Fibroblast of skin of left quadriceps (primary cell): ENCODE results near the gene TUBB2B.

Experiments
- DNase-seq, 2 experiments: peaks; one replicate each; pipeline ENCODE4 v3.0.0-alpha.2; 2013; ENCODE audit warnings: low read depth in 2 of 2

TUBB2B gene

DNA sequence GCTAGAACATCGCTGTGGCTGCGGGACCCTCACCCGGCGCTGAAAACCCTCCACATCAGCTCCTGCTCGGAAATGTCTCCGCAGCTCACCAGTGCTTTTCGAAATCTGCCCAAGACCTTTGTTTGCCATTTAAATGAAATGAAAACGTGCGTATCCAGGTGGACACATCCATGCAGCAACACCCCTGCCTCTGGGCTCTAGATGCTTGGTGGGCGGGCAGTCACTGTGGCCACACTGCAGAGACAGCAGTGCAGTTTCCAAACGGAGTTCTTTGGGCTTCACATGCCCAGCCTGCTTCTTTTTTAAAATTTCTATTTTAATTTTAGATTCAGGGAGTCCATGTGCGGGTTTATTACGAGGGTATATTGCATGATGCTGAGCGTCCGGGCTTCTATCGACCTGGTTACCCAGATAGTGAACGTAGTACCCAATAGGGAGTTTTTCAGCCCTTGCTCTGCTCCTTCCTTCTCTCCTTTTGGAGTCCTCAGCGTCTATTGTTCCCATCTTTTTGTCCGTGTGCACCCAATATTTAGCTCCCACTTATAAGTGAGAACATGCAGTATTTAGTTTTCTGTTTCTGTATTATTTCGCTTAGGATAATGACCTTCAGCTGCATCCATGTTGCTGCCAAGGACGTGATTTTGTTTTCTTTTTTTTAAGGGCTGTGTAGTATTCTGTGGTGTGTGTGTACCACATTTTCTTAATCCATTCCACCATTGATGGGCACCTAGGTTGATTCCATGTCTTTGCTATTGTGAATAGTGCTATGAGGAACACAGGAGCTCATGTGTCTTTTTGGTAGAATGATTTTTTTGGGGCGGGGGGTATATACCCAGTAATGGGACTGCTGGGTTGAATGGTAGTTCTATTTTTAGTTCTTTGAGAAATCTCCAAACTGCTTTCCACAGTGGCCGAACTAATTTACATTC lies 4.8 kb upstream of the TUBB2B start:
- DNase-seq = no peak

DNA sequence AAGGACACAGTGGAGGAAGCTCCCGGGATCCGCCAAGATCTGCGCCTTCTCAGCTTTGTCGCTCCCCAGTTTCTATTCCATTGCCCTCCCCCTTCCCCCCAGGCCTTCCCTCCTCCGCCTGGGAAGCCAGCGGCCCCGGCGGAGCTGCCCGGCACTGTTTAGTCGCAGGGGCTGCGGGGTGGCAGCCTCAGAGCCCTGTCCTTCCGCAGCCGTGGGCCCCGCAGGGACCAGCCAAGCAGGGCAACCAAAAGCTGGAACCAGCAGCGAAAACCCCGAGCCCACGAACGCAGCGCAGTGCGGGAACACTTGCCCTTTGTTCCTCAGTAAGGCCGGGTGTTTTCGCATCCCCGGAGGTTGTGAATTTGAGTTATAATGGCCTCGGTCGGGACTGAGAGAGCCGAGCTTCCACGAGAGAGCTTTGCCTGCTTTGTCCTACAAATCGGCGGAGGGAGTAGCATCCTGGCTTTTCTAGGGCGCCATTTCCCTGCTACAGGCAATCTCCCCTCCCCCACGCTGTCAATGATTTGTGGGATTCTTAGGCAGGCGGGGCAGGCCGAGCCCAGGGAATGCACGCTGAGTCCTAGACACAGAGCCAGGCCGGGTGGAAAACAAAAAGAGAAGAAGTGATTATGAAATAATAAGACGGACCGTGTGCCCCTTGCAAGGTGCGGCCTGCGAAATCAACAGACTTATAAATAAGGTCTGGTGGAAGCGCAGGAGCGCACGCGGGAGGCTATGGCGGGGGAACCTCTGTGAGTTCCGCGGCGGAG lies 4.0 kb upstream of the TUBB2B start:
- peak; percentile 60 to 70 for DNase-seq

DNA sequence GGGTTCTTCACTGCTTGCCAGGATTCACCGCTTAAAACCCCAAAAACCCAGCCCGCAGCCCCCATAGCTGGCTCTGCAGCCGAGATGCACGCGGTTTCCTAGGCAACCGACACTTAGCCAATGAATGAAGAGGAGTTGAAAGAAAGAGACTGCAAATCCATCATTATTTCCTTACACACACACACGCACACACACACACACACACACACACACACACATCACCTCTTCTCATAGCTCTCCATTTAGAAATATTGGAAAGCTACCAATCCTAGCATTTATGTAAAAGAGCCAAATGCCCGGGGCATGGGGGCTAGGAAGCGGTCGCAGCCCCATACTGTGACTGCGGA lies 3.4 kb upstream of the TUBB2B start:
- DNase-seq = peak in 1 of 2 experiments; percentile 31

DNA sequence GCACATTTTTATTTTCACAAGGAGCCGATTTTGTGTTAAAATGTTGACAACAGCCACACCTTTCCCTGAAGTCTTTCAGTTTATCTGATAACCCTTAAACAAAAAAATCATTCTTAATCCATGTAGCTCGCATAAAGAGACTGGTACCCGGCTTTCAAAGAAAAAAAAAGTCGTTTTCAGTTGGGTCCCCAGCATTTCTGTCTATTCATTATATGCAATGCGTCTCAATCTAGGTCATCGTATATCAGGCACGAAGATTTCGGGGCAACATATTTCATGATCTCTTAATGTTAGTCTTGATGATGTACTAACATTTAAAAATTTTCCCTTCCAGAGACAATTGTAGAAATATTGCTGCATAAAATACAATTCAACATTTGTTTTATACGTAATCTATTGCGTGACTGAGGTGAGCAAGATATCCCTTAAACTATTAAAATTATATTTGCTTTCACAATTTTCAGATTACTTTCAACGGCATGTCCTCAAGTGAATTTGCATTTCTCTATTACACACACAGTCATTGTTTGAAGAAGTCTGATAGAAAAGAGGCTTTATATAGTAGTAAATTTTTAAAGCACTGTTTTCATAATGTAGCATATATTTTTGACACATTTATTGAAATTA lies 2.9 kb upstream of the TUBB2B start:
- DNase-seq = no peak

DNA sequence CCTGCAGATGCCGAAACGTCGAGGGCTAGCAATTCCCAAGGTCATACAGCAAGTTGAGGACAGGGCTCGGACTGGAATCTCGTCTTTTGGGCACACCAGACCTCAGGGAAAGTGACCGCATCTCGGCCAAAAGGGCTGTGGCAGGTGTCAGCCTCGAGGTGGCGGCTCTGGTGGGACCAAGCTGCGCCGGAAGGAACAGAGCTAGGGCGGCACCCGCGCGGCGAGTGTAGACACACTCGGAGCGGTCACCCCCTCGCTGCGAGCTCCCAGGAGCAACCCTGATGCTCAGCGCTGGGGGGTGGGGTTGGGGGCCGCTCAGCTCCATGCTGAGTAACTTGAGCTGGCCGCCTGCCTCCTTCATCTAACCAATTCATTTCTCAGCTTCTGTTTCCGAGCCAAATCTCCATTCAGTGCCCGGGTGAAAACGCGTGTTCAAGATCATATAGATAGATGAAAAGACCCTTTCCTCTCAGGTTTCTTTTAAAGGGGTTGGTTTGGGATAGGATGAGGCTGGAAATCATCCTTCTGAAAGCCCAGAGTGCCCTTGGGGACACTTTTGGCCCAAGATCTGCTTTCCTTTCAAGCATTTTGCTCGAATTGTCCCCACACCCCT lies 2.2 kb upstream of the TUBB2B start:
- no peak for DNase-seq

DNA sequence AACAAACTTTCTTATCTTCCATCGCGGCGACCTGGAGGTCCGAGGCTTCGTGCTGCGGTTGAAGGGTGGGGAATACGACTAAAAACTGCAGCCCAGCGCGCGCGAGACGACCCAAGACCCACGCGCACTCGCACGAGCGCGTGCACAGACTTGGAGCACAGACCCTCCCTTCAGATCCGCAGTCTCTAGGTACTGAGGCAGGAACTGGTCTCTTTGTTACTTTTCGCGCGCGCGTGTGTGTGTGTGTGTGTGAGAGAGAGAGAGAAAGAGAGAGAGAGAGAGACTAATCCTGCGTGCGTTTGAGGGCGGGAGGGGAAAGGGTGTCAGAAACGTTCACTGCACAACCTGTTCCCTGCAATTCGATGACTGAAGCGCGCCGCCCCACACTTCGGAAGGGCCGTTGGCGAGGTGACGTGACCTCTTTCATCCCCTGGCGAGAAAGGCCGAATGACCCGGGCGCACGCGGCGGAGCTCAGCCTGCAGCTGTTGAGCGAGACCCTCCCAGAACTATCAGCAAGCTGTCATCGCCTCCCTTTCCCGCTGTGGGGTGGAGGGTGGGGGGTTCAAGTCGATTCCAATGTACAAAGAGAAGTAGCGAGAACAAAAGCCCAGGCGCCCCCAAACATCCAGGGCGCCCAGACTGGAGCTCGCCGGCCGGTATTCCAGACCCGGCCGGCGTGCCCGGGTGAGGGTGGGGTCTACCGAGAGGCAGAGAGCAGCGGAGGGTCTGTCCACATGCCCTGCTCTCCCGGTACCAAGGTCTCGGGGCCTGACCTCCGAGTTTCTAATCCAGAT lies 1.5 kb upstream of the TUBB2B start:
- no peak for DNase-seq

DNA sequence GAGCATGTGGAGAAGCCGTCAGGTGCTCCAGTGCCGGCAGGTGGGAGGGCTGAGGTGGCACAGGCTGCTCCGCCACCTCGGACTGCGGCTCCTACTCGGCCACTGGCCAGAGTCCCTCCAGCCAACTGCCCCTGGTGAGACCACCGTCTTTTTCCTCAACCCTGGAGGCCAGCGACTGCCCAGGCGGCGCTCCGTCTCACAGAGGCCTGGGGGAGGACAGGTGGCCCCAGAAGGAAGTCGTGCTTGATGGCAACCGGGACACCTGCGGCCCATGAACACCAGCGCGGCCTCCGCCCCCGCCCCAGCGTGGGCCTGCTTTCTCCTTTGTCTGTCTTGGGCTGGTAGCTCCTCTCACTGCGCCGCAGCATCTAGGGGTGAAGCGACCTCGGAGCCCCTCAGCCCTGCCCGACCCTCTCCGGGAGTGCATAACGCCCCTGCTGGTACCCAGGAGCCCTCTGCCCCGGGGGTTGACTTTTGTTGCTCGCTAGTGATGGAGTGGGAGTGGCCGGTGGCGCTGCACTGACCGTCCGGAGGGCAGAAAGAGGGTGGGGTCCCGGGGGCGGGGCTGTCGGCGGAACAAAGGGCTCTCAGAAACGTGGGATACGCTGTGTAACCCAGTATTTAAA lies 706 bp upstream of the TUBB2B start:
- no peak for DNase-seq

DNA sequence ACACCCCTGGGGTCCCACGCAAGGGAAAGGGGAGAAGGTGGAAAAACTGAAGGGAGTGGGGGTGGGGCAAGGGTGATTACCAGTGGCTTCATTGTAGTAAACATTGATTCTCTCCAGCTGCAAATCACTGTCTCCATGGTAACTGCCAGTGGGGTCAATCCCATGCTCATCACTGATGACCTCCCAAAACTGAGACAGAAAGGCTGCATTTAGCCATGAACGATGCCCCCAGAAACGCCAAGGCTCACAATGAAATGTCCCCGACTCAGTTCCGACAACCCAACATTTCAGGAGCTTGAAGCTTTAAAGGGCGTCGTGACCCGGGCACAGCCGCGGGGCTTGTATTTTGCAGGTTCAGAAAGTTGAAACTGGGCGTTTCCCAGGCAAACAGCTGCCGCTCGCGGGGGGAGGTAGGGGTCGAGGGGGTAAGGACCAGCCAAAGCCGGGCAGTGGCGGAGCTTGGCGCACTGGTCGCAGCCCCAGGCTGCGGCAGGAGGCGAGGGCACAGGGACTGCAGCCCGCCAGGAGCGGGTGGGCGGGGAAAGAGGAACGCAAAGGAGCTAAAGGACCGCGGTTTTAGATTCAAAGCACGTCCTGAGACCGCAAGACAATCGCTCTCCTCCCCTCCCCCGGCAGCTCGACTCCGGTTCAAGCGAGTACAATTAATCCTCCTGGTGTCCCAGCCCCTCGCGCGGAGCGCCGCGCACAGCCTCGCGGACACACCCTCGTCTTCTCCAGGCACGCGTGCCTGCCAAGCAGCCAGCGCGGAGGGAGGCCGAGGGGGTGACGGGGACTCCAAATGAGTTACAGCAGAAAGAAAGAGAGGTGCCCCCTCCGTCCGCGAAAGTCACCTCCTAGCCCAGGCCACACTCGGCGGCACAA lies 731 bp downstream of the TUBB2B start:
- no peak for DNase-seq

DNA sequence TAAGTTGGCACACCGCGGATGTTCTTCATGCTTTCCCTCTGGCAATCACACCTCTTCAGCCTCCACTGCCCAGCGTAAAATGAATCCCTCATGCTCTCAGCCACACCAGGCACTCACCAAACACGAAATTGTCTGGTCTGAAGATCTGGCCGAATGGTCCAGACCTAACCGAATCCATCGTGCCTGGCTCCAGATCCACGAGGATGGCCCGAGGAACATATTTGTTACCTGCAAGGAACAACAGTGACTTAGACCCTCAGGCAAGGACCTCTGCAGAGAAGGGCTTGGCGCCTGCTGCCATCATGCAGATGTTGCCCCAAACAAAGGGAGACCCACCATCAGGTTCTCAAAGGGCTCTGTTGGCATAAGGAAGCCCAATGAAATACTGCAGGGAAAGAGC lies 1.4 kb downstream of the TUBB2B start:
- DNase-seq = no peak

DNA sequence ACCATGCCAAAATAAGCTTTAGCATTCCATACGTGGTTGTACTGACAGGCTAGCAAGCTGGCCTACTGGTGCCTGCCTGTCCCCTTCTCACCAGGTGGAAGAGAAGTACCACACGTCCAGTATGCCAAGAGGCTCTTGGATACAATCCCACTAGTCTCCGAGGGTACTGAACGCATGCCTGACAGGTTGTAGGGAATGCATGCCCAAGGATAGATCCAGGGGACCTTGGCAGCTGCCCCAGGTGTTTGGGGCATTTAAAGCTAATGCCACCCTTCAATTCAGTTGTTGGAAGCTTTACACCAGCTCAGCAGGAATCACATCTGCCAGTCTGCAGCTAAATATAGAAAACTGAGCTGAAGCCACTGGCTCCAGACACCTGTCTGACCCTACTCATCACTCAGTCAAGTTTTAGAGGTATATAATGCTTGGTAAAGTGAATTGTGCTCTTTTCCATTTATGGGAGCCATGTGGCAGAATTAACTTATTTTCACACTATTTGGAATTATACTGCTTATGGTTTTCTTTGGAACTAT lies 4.9 kb downstream of the TUBB2B start:
- no peak for DNase-seq

DNA sequence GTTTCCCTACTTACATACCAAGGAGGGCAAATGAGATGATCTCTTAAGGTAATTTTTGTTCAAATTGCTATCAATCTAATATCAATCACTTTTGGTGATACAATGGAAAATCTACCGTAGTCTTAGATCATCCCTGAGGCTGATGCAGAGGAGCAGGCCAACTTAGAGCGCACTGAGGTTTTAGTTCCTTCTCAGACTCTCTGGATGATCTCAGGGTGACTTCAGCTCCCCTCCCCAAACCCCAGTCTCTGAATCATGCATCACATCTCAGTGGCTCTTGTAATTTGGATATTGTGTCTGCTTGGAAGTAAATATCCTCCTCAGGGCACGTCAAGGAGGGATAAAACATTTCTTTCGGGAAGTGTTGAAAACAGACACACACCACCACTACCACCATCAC lies 5.9 kb downstream of the TUBB2B start:
- no peak for DNase-seq

DNA sequence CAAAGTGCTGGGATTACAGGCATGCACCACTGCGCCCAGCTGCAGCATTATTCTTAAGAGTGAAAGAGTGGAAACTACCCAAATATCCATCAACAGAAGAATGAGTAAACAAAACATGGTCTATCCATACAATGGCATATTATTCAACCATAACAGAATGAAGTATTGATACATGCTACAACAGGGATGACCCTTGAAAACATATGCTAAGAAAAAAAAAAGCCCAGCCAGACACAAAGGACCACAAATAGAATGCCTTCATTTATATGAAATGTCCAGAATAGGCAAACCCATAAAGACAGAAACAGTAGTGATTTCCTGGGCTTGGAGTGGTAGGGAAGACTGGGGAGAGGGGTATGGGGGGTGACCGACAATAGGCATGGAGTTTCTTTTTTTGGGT lies 7.1 kb downstream of the TUBB2B start:
- DNase-seq = no peak

DNA sequence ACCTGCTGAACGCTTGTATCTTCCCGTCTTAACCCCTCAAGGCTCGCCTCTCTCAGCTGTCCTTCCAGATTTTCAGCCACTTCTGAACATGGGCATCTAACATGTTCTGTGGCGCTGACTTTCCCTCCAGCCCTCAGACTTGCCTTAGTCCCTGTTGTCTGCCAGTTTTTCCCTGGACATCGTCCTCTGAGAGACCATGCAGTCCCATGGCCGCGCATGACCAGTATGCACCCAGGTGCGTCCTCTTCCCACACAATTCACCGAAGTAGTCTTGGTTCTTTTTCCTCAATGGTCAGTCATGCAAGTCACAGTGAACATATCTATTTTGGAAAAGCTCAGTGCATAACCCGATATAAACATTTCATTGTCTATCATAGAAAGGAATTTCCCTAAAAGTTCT lies 9.2 kb downstream of the TUBB2B start:
- no peak for DNase-seq

DNA sequence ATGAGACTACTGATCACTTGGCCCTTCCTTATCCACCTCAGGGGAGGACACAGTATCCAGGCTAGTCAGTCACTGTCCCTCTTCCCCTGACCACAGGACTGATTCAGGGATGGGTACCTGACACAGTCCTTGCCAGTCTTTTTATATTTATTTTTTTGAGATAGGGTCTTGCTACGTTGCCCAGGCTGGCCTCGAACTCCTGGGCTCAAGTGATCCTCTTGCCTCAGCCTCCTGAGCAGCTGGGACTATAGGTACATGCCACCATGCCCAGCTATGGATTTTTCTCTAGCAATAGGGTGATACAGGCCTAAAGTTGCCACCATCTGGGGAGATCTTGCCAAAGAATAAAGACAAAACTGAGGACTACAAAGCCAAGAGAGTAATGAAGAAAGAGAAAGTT lies 10.2 kb downstream of the TUBB2B start:
- no peak for DNase-seq

DNA sequence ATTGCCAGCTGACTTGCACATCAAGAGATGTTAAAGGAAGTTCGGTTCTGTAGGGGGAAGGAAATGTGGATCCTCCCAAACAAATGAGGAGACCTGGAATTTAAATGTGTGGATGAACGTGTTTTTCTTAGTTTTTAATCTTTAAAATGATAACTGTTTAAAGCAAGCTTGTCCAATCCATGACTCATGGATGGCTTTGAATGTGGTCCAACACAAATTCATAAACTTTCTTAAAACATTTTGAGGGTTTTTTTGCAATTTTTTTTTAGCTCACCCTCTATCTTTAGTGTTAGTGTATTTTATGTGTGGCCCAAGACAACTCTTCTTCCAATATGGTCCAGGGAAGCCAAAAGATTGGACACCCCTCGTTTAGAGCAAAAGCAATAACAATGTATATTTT lies 12.6 kb downstream of the TUBB2B start:
- DNase-seq = no peak

DNA sequence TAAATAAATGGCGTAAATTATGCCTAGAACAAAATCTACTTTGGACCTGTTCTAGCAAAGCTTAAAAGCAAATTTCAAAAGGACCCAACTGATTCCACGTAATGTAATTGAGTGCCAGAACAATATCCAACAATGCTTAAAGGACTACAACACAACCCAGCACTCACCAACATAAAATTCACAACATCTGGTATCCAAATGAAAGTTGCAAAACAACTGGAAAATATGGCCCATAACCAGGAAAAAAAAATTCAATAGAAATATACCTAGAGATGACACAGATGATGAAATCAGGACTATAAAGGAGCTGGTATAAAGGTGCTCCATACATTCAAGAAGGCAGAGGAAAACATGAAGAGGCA lies 14.1 kb downstream of the TUBB2B start:
- no peak for DNase-seq

DNA sequence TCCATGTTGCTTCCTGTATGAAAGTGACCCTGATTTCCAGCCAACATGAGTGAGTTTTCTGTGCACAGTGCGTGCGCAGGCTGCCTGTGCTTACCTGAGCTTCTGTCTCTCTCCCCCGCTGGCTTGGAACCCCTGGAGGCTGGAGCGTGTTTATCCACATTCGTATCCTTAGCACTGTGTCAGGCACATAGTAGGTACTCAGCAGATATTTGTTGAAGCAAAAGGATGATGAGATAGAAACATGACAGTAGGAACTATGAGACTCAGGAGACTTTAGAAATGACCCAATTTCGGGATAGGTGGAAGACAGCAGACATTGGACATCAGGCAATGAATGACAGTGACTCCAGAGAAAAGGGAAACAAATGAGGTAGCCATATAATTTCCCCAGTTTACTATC lies 15.2 kb downstream of the TUBB2B start:
- DNase-seq = no peak

DNA sequence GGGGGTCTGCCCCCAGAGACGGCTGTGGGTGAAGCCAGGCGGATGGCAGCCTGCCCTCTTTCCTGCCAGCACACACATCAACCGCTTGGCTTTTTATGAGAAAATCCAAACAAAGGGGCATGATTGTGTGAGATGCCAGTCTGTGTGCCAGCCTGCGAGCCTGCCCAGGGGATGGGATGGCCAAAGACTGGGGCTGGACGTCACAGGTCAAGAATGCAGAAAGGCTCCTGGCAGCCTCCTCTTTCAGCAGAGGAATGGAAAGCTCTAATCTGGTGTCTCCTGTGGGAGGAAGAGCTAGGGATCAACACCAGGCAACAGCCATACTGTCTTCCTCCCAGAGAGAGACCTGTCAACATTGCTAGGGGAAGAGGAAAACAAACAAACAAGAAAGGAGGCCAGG lies 15.8 kb downstream of the TUBB2B start:
- no peak for DNase-seq

DNA sequence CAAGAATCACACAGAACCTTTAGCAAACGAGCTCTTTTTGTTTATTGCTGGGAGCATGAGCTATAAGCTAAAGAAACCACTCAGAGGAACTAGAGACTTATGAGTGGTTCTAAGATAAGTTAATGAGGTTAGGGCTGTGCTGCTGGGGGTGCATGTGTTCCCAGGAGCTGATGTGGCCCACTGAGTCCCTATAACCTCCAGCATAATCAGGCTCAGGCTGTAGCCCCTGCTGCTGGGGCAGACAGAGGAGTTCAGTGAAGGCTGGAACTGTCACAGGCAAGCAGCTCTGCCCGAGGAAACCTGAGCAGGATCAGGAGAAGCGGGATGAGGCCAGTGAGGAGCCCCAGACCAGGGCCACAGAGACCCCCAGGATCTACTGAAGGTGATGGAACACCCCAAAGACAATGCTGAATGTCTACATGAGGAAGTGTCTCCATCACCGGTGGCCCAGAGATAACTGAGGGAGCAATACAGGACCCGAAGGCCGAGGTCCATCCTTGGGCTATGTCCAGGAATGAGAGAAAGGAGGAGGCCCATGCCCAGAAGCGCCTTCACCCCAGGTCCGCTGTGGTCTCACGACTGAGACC lies 17.3 kb downstream of the TUBB2B start:
- no peak for DNase-seq
